Mucosa of rectum (tissue), 2 donors: ENCODE data around the gene OGG1.

ENCODE experiments used
- H3K27ac ChIP-seq, 2 donors: one replicate each; pipeline ENCODE4 v1.7.0; 2013; ENCODE audit warnings: inconsistent platforms in 2 of 2, low read depth in 2 of 2, low read length in 2 of 2
- H3K27me3 ChIP-seq, 2 donors: one replicate each; pipeline ENCODE4 v1.7.0; 2013; ENCODE audit warnings: low read length in 2 of 2; ENCODE audit not compliant: control insufficient read depth in 2 of 2, insufficient read depth in 2 of 2
- H3K36me3 ChIP-seq, 2 donors: one replicate each; pipeline ENCODE4 v1.7.0; 2013; ENCODE audit warnings: low read length in 2 of 2; ENCODE audit not compliant: control insufficient read depth in 2 of 2, insufficient read depth in 2 of 2
- H3K4me1 ChIP-seq, 2 donors: one replicate each; pipeline ENCODE4 v1.7.0; 2013; ENCODE audit warnings: low read length in 2 of 2, mild to moderate bottlenecking in 1 of 2; ENCODE audit not compliant: control insufficient read depth in 2 of 2, insufficient read depth in 2 of 2
- H3K4me3 ChIP-seq, 2 donors: one replicate each; pipeline ENCODE4 v1.7.0; 2013; ENCODE audit warnings: low read length in 2 of 2
- H3K9ac ChIP-seq, 2 donors: one replicate each; pipeline ENCODE4 v1.7.0; 2013; ENCODE audit warnings: low read length in 2 of 2, low read depth in 1 of 2, mild to moderate bottlenecking in 1 of 2
- H3K9me3 ChIP-seq, 2 donors: one replicate each; pipeline ENCODE4 v1.7.0; 2013; ENCODE audit warnings: low read length in 2 of 2; ENCODE audit not compliant: control insufficient read depth in 2 of 2
- donor health status: healthy.
- donor health status: Normal muscosa, but diverticular disease.

OGG1 gene

GRCh38 chr3:9742560-9742959 is 7.2 kb upstream of the OGG1 start:
- Histone ChIP-seq H3K4me3 (no peak overlapping the region), H3K9ac (no peak overlapping the region), H3K27me3 (no peaks in the 10 kb centered on the region), H3K36me3 (peaks cover 92 to 98% of the 10 kb centered on the region in 2 donors), H3K4me1 (no peaks in the 10 kb centered on the region), H3K9me3 (no peaks in the 10 kb centered on the region), H3K27ac (no peak overlapping the region)

GRCh38 chr3:9743548-9743947 is 6.2 kb upstream of the OGG1 start:
- H3K4me1 ChIP-seq, result no peaks in the 10 kb centered on the region
- no peak overlapping the region for H3K9ac ChIP-seq
- H3K9me3 ChIP-seq, result no peaks in the 10 kb centered on the region
- H3K4me3 ChIP-seq, result no peak overlapping the region
- H3K27ac ChIP-seq, result no peak overlapping the region
- H3K36me3 ChIP-seq, result peaks cover 90 to 98% of the 10 kb centered on the region in 2 donors
- H3K27me3 ChIP-seq, result no peaks in the 10 kb centered on the region

GRCh38 chr3:9744162-9744561 is 5.6 kb upstream of the OGG1 start:
- no peak overlapping the region for H3K27ac ChIP-seq

GRCh38 chr3:9745521-9745920 is 4.2 kb upstream of the OGG1 start:
- H3K27me3 ChIP-seq, result no peaks in the 10 kb centered on the region
- no peak overlapping the region for H3K9ac ChIP-seq
- H3K27ac ChIP-seq, result no peak overlapping the region
- H3K36me3 ChIP-seq, result peaks cover 73 to 78% of the 10 kb centered on the region in 2 donors
- H3K4me3 ChIP-seq, result no peak overlapping the region
- H3K9me3 ChIP-seq, result no peaks in the 10 kb centered on the region
- peaks cover 8 to 9% of the 10 kb centered on the region in 2 donors for H3K4me1 ChIP-seq

More at GRCh38 chr3:9744162-9744561, 5.6 kb upstream of the OGG1 start:
- no peaks in the 10 kb centered on the region for H3K9me3 ChIP-seq
- H3K27me3 ChIP-seq, result no peaks in the 10 kb centered on the region
- no peak overlapping the region for H3K9ac ChIP-seq
- no peak overlapping the region for H3K4me3 ChIP-seq
- H3K4me1 ChIP-seq, result peaks cover 3% of the 10 kb centered on the region in 2 donors
- H3K36me3 ChIP-seq, result peaks cover 85 to 92% of the 10 kb centered on the region in 2 donors

- peaks cover 16 to 17% of the 10 kb centered on the region in 2 donors for H3K4me1 ChIP-seq
- no peak overlapping the region for H3K9ac ChIP-seq
- H3K36me3 ChIP-seq, result peaks cover 65 to 72% of the 10 kb centered on the region in 2 donors
- H3K4me3 ChIP-seq, result no peak overlapping the region
- H3K27me3 ChIP-seq, result no peaks in the 10 kb centered on the region
- no peak overlapping the region for H3K27ac ChIP-seq
- H3K9me3 ChIP-seq, result no peaks in the 10 kb centered on the region
Observed at GRCh38 chr3:9746330-9746729, 3.4 kb upstream of the OGG1 start.

GRCh38 chr3:9747267-9747666 is 2.5 kb upstream of the OGG1 start:
- Histone ChIP-seq H3K36me3 (peaks cover 64 to 73% of the 10 kb centered on the region in 2 donors), H3K9ac (no peak overlapping the region), H3K4me3 (no peak overlapping the region), H3K9me3 (no peaks in the 10 kb centered on the region), H3K27me3 (no peaks in the 10 kb centered on the region), H3K27ac (no peak overlapping the region), H3K4me1 (peaks cover 19 to 20% of the 10 kb centered on the region in 2 donors)

- Histone ChIP-seq H3K36me3 (peaks cover 58 to 67% of the 10 kb centered on the region in 2 donors), H3K9me3 (no peaks in the 10 kb centered on the region), H3K9ac (no peak overlapping the region), H3K4me3 (no peak overlapping the region), H3K27ac (no peak overlapping the region), H3K4me1 (peaks cover 19 to 20% of the 10 kb centered on the region in 2 donors), H3K27me3 (no peaks in the 10 kb centered on the region)
Observed at GRCh38 chr3:9748031-9748430, 1.7 kb upstream of the OGG1 start.

- H3K9me3 ChIP-seq, result no peaks in the 10 kb centered on the region
- H3K27me3 ChIP-seq, result no peaks in the 10 kb centered on the region
- H3K9ac ChIP-seq, result peak overlapping the region; percentile 81 to 85
- peaks cover 48 to 56% of the 10 kb centered on the region in 2 donors for H3K36me3 ChIP-seq
- H3K4me1 ChIP-seq, result peaks cover 19 to 20% of the 10 kb centered on the region in 2 donors
- H3K4me3 ChIP-seq, result peak overlapping the region; percentile 90 to 91
- H3K27ac ChIP-seq, result peak overlapping the region; percentile 90 to 97
Observed at GRCh38 chr3:9749296-9749644, 482 bp upstream of the OGG1 start.

GRCh38 chr3:9750556-9751411 is 1.0 kb downstream of the OGG1 start:
- H3K4me1 ChIP-seq, result peaks cover 23 to 27% of the 10 kb centered on the region in 2 donors
- peak overlapping the region; percentile 90 to 91 for H3K4me3 ChIP-seq
- H3K27me3 ChIP-seq, result no peaks in the 10 kb centered on the region
- H3K36me3 ChIP-seq, result peaks cover 36 to 46% of the 10 kb centered on the region in 2 donors
- peak overlapping the region; percentile 90 to 97 for H3K27ac ChIP-seq
- H3K9ac ChIP-seq, result peak overlapping the region; percentile 81 to 85
- no peaks in the 10 kb centered on the region for H3K9me3 ChIP-seq

GRCh38 chr3:9754678-9755077 is 4.9 kb downstream of the OGG1 start:
- Histone ChIP-seq H3K36me3 (peaks cover 35 to 52% of the 10 kb centered on the region in 2 donors), H3K9me3 (no peaks in the 10 kb centered on the region), H3K4me1 (peaks cover 19 to 24% of the 10 kb centered on the region in 2 donors), H3K9ac (peak overlapping the region in 1 of 2 donors; percentile 29), H3K27me3 (no peaks in the 10 kb centered on the region), H3K27ac (peak overlapping the region; percentile 11 to 49), H3K4me3 (no peak overlapping the region)
